ENCODE measurements around the gene EID3. TPM values are rescaled to one million over a fixed set of nuclear protein-coding genes. Genes with fewer than 3 reads are reported as not detected.

EID3 gene
- total RNA-seq, 4 donors from 2014 or later: 17.2 to 52.0 (median 23.4) TPM

DNA sequence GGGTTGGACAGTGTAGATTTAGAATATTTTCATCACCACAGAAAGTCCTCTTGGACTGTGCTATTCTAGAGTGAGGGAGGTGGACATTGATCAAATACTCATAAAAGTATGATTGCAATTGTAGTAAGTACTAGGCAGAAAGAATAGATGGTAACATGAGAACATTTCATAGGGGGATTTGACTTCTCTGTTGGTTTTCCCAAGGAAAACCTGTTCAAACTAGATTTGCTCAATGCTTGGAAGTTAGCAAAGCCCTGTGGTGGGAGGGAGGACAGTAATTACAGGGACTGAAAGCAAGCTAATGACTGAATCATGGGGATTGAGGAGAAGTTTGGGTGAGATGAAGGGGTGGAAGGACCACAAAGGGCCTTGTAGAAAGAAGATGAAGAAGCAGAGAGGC lies 24.4 kb upstream of the EID3 start:
- no peaks in the 10 kb centered on the region for H3K36me3 ChIP-seq
- DNase-seq: no peak

DNA sequence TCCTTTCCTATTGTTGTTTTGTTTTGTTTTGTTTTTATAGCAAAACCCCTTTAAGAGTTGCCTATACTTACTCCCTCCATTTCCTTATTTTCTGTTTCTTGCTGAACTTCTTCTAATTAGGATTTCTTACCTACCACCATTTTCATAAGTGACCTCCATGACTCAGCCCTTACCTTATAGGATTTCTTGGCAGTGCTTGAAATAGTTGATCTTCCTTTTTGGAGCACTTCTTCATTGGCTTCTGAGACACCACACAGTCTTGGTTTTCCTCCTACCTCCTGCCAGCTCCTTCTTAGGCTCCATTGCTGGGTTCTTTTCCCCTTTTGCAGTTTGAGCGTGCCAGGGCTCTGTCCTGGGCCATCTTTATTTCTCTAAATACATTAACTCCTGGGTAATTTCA lies 23.4 kb upstream of the EID3 start:
- Histone ChIP-seq H3K9me3 (no peaks in the 10 kb centered on the region), H3K27me3 (no peaks in the 10 kb centered on the region), H3K36me3 (no peaks in the 10 kb centered on the region), H3K27ac (no peak overlapping the region), H3K4me1 (peaks cover 0 to 6% (median 3%) of the 10 kb centered on the region in 4 donors), H3K4me3 (no peak overlapping the region)
- no peak for DNase-seq
- TF ChIP-seq POLR2A (IDR thresholded peaks at IDR 0.05): no peak
- TF ChIP-seq, protein P1, sequence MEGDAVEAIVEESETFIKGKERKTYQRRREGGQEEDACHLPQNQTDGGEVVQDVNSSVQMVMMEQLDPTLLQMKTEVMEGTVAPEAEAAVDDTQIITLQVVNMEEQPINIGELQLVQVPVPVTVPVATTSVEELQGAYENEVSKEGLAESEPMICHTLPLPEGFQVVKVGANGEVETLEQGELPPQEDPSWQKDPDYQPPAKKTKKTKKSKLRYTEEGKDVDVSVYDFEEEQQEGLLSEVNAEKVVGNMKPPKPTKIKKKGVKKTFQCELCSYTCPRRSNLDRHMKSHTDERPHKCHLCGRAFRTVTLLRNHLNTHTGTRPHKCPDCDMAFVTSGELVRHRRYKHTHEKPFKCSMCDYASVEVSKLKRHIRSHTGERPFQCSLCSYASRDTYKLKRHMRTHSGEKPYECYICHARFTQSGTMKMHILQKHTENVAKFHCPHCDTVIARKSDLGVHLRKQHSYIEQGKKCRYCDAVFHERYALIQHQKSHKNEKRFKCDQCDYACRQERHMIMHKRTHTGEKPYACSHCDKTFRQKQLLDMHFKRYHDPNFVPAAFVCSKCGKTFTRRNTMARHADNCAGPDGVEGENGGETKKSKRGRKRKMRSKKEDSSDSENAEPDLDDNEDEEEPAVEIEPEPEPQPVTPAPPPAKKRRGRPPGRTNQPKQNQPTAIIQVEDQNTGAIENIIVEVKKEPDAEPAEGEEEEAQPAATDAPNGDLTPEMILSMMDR (IDR thresholded peaks at IDR 0.05): no peak

More for the DNA sequence above, 24.4 kb upstream of the EID3 start:
- H3K27ac ChIP-seq: no peak overlapping the region
- no peaks in the 10 kb centered on the region for H3K27me3 ChIP-seq
- no peak overlapping the region for H3K4me3 ChIP-seq
- no peaks in the 10 kb centered on the region for H3K9me3 ChIP-seq
- TF ChIP-seq, protein P1 (IDR thresholded peaks at IDR 0.05): no peak
- TF ChIP-seq POLR2A (IDR thresholded peaks at IDR 0.05): no peak
- peaks cover 0 to 6% (median 3%) of the 10 kb centered on the region in 4 donors for H3K4me1 ChIP-seq

DNA sequence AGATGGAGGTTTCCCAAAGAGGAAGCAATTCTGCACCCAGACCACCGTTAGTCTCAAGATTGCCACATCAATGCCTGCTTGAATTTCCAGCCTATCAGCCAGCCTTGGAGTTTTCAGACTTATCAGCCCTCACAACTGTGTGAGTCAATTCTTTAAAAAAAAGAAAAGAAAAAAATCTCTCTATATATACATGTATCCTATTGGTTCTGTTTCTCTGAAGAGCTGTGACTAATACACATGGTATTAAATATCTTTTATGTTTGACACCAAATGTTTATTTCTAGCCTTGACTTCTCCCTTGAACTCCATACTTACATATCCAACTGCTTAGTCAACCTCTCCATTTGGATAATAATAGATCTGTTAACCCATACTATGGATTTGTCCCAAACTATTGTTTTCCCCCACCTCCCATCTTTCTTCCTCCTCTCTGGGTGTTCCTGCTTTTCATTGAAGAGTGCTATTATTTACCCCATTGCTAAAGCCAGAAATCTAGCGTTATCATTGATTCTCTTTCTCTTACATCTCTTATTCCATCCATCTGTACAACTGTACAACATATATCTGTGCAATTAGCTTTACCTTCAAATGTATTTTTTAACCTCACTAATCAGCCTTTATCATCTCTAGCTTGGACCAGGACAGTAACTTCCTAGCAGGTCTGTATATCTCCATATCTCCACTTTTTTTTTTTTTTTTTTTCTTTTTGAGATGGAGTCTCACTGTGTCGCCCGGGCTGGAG lies 22.7 kb upstream of the EID3 start:
- Histone ChIP-seq H3K27me3 (no peaks in the 10 kb centered on the region), H3K36me3 (no peaks in the 10 kb centered on the region), H3K9me3 (no peaks in the 10 kb centered on the region), H3K4me3 (no peak overlapping the region), H3K27ac (no peak overlapping the region), H3K4me1 (peaks cover 0 to 11% (median 2%) of the 10 kb centered on the region in 4 donors)
- DNase-seq: no peak
- TF ChIP-seq POLR2A (IDR thresholded peaks at IDR 0.05): no peak
- TF ChIP-seq, protein P1 (IDR thresholded peaks at IDR 0.05): no peak

DNA sequence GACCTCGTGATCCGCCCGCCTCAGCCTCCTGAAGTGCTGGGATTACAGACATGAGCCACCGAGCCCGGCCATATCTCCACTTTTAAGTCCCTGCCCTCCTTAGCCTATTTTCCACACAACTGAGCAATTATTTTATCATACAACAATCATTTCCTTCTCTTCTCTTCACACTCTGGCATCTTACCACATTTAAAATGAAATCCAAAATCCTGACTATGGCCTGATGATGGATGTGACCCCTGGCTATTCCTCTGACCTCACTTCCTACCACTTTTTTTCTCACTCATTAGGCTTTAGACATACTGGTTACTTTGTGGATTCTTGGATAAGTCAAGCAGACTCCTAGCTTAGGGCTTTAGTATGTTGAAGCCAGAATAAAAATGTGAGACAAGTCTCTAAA lies 21.9 kb upstream of the EID3 start:
- Histone ChIP-seq H3K27ac (no peak overlapping the region), H3K27me3 (no peaks in the 10 kb centered on the region), H3K36me3 (no peaks in the 10 kb centered on the region), H3K9me3 (no peaks in the 10 kb centered on the region), H3K4me1 (peaks cover 0 to 17% (median 3%) of the 10 kb centered on the region in 4 donors), H3K4me3 (no peak overlapping the region)
- TF ChIP-seq POLR2A (IDR thresholded peaks at IDR 0.05): no peak
- TF ChIP-seq, protein P1 (IDR thresholded peaks at IDR 0.05): no peak
- no peak for DNase-seq

DNA sequence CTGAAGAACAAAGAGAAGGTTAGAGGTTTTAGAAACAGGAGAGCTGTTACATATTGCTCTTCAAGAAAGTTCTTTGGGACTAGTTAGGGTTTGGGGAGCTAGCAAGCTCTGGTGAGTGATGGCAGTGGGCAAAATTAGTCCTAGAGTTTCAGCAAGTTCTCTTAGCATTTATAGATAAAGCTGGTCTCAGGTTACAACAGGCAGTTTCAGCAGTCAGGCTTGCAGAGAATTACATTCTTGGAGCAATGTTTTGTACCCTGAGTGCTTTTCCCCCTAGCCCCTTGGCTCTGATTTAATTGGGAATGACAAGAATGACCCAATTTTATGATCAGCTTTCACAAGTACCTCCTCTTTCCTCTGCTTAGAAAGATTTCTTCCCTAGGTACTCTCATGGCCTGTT lies 21.4 kb upstream of the EID3 start:
- Histone ChIP-seq H3K4me3 (no peak overlapping the region), H3K27ac (no peak overlapping the region), H3K36me3 (no peaks in the 10 kb centered on the region), H3K4me1 (peaks cover 0 to 13% (median 3%) of the 10 kb centered on the region in 4 donors), H3K9me3 (no peaks in the 10 kb centered on the region), H3K27me3 (no peaks in the 10 kb centered on the region)
- TF ChIP-seq, protein P1 (IDR thresholded peaks at IDR 0.05): no peak
- no peak for TF ChIP-seq POLR2A (IDR thresholded peaks at IDR 0.05)
- DNase-seq: no peak

Data from Peyer's patch (tissue), 4 donors.